MCF 10A (cell line): ENCODE results near the gene VPS16. TPM values are rescaled to one million over a fixed set of nuclear protein-coding genes. Genes with fewer than 3 reads are reported as not detected.

Source experiments
- BruUV-seq: library from RNA; stranded (reverse); fragments of 400-500 nt; replicated peaks from 2 replicates; lab custom pipeline; 2021; lab: Mats Ljungman, UMichigan
- CTCF ChIA-PET: fragments of 300-600 bp; sonication (Branson Sonifier 250); formaldehyde crosslinking; extraction: SDS; loops from one replicate; lab custom pipeline; 2021; ENCODE audit warnings: antibody characterized with exemption, inconsistent platforms; lab: Yijun Ruan, JAX
- POLR2A ChIA-PET: fragments of 300-600, 350-650 bp; sonication (Branson Sonifier 250); formaldehyde crosslinking; extraction: SDS; loops from one replicate; lab custom pipeline; 2020; ENCODE audit warnings: antibody characterized with exemption, inconsistent platforms; lab: Yijun Ruan, JAX
- DNase-seq: peaks from one replicate; pipeline ENCODE4 v3.0.0-alpha.2; 2018; ENCODE audit not compliant: unreplicated experiment
- H3K27ac Mint-ChIP-seq: one replicate; pipeline ENCODE4 v1.8.0; 2022; ENCODE audit warnings: mild to moderate bottlenecking, low read depth, mixed read lengths; ENCODE audit not compliant: unreplicated experiment
- H3K27me3 Mint-ChIP-seq: one replicate; pipeline ENCODE4 v1.8.0; 2022; ENCODE audit warnings: mixed read lengths; ENCODE audit not compliant: insufficient read depth, unreplicated experiment
- H3K36me3 Mint-ChIP-seq: one replicate; pipeline ENCODE4 v1.8.0; 2022; ENCODE audit warnings: mild to moderate bottlenecking, moderate library complexity, mixed read lengths; ENCODE audit not compliant: insufficient read depth, unreplicated experiment
- H3K4me1 Mint-ChIP-seq: one replicate; pipeline ENCODE4 v1.8.0; 2022; ENCODE audit warnings: mixed read lengths; ENCODE audit not compliant: insufficient read depth, unreplicated experiment
- H3K4me3 Mint-ChIP-seq: one replicate; pipeline ENCODE4 v1.8.0; 2022; ENCODE audit warnings: mild to moderate bottlenecking, moderate library complexity, mixed read lengths; ENCODE audit not compliant: unreplicated experiment
- H3K9me3 Mint-ChIP-seq: one replicate; pipeline ENCODE4 v1.8.0; 2022; ENCODE audit warnings: mixed read lengths; ENCODE audit not compliant: unreplicated experiment
- intact Hi-C: fragments of 100-400 bp; cut with micrococcal nuclease; formaldehyde crosslinking; loops from 2 replicates; pipeline ENCODE4 v1.14.1; 2022
- total RNA-seq: library from RNA; stranded (reverse); gene quantifications from 2 replicates; pipeline ENCODE4 v1.2.3, GENCODE V29; 2022
- TF ChIP-seq, protein P1 (sequence below): fragments of 200-600 bp; IDR thresholded peaks from one replicate; pipeline ENCODE4 v1.8.0; 2022; ENCODE audit warnings: antibody characterized with exemption, mild to moderate bottlenecking; ENCODE audit not compliant: unreplicated experiment

Gene VPS16
- total RNA-seq, 1 experiment from 2014 or later, result 32.6 TPM

DNA sequence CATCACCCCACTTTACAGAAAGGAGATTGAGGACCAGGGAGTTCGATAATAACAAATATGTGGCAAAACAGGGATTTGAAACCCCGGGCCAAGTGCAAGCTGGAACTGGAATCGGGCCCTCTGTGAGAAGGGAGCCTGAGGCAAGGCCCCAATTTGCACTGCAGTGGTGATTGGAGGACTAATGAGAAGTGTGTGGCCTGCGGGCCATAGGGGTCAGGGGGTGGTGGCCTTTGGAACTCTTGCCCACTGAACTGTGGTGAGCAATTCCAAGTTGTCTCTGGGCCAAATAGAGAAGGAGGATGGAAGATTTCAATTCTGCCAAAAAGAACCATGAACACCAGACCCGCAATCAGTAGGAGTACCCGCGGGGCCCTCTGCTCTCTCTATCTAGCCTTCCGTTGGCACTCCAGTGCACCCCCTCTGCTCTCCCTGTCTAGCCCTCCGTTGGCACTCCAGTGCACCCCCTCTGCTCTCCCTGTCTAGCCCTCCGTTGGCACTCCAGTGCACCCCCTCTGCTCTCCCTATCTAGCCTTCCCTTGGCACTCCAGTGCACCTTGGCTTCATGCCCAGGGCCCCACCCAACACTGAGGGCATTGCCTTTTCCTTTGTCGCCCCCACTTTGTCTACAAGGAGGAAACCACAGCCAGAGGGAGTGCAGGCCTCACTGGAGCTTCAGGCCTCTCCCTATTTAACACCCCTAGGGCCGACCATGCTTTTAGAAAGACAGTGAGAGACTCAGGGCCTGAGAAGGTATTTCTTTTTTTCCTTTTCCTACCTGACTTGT, 26.7 kb downstream of the VPS16 start:
- intact Hi-C loops, result no loop called here
- ChIA-PET CTCF (interaction anchor here (1.1 kb wide), 1 partner anchor 16 kb away, joined by 3 read pairs; no protein-coding TSS in a partner anchor), POLR2A (interaction anchor here (0.5 to 0.6 kb wide), 2 partner anchors 137 to 355 kb away, joined by 3 to 4 read pairs; no protein-coding TSS in a partner anchor)
- DNase-seq, result no peak
- Mint-ChIP-seq H3K4me3 (no peak overlapping the region), H3K9me3 (no peaks in the 10 kb centered on the region), H3K4me1 (peaks cover 21% of the 10 kb centered on the region), H3K27ac (no peak overlapping the region), H3K36me3 (peaks cover 14% of the 10 kb centered on the region), H3K27me3 (no peaks in the 10 kb centered on the region)
- no TSS peak for BruUV-seq
- TF ChIP-seq, protein P1, sequence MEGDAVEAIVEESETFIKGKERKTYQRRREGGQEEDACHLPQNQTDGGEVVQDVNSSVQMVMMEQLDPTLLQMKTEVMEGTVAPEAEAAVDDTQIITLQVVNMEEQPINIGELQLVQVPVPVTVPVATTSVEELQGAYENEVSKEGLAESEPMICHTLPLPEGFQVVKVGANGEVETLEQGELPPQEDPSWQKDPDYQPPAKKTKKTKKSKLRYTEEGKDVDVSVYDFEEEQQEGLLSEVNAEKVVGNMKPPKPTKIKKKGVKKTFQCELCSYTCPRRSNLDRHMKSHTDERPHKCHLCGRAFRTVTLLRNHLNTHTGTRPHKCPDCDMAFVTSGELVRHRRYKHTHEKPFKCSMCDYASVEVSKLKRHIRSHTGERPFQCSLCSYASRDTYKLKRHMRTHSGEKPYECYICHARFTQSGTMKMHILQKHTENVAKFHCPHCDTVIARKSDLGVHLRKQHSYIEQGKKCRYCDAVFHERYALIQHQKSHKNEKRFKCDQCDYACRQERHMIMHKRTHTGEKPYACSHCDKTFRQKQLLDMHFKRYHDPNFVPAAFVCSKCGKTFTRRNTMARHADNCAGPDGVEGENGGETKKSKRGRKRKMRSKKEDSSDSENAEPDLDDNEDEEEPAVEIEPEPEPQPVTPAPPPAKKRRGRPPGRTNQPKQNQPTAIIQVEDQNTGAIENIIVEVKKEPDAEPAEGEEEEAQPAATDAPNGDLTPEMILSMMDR, result no peak

DNA sequence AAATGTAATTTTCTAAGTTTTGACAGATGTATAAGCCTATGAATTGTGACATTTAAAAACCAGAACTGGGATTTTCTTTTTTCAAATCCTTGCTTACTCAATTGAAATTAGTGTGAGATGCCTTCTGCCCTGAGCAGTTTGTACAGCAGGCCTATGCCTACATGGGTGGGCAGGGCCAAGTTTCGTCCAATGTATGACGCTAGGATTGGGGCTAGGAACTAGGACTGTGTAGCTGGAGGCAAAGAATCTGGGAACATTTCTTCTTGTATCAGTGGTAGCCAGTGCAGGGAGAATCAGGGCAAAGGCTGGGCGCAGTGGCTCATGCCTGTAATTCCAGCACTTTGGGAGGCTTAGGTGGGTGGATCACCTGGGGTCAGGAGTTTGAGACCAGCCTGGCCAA, 28.8 kb downstream of the VPS16 start:
- BruUV-seq, result no TSS peak
- POLR2A ChIA-PET, result interaction anchor here (0.7 to 1.9 kb wide), 3 partner anchors 11 to 206 kb away, joined by 3 to 9 read pairs (median 4); partner anchors contain the start of genes PCED1A and VPS16
- intact Hi-C loops, result no loop called here

DNA sequence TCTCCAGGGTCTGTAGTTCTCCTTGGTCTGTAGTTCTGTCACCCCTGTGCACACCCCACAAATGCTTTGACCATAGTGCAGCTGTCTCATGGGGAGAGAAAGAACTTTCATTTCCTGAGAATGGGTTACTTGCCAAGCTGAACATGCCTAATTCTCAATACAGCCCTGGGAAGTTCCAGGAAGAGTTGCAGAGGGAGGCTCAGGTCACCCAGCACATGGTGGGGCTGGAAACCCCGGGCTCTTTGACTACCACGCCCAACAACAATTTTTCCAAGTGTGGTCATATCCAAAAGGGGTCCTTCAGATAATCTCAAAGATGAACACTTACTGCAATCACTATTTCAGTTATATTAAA, 30.5 kb downstream of the VPS16 start:
- Mint-ChIP-seq H3K4me1 (peaks cover 42% of the 10 kb centered on the region), H3K27ac (no peak overlapping the region), H3K9me3 (no peaks in the 10 kb centered on the region), H3K4me3 (no peak overlapping the region), H3K27me3 (no peaks in the 10 kb centered on the region), H3K36me3 (peaks cover 6% of the 10 kb centered on the region)
- TF ChIP-seq, protein P1, result no peak
- no peak for DNase-seq
- no TSS peak for BruUV-seq
- CTCF ChIA-PET, result interaction anchor here (0.6 to 1.4 kb wide), 4 partner anchors 8 to 133 kb away, joined by 3 to 5 read pairs (median 4); no protein-coding TSS in a partner anchor
- intact Hi-C loops, result no loop called here
- POLR2A ChIA-PET, result interaction anchor here (0.7 to 1.9 kb wide), 4 partner anchors 8 to 35 kb away, joined by 3 to 9 read pairs (median 3); partner anchors contain the start of genes PCED1A and VPS16

More for the DNA sequence above, 28.8 kb downstream of the VPS16 start:
- TF ChIP-seq, protein P1, result no peak
- Mint-ChIP-seq H3K36me3 (peaks cover 13% of the 10 kb centered on the region), H3K4me3 (no peak overlapping the region), H3K27me3 (no peaks in the 10 kb centered on the region), H3K9me3 (no peaks in the 10 kb centered on the region), H3K4me1 (peaks cover 26% of the 10 kb centered on the region), H3K27ac (no peak overlapping the region)
- CTCF ChIA-PET, result no interaction called here
- no peak for DNase-seq

DNA sequence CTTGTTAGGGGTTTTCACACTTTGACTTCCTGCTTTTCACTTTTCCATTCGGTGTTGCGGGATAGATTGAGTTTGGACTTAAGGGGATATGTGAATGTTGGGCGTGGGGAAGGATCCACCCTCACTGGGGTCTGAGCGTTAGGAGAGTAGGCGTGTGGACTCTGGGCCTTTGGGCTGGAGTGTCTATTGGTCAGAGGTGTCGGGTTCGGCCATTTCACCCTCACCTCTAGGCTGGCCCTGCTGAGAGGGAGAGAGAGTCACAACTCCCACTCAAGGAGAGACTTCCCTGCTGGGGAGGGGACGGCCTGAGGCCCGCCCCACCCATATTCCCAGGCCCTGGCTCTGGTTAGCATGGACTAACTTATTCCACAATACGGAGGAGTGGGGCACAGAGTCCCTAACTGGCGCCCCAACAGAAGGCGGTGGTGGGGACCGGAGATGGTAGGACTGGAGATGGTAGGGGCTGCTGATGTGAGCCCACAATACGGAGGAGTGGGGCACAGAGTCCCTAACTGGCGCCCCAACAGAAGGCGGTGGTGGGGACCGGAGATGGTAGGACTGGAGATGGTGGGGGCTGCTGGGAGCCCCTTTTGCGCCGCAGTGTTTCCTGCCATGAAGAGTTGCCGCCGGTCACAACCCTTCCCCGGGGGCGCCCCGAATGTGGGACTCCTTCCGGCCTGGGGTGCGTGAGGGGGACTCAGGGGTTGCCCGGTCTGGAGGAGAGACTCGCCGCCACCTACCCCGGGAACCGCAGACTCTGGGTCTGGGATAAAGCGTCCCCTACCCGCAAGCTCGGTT, 31.3 kb downstream of the VPS16 start:
- peaks cover 45% of the 10 kb centered on the region for H3K4me1 Mint-ChIP-seq

More for the DNA sequence above, 31.3 kb downstream of the VPS16 start:
- H3K9me3 Mint-ChIP-seq, result no peaks in the 10 kb centered on the region
- TF ChIP-seq, protein P1, result no peak
- ChIA-PET CTCF (interaction anchor here (0.9 to 1.0 kb wide), 3 partner anchors 82 to 184 kb away, joined by 3 to 6 read pairs (median 5); no protein-coding TSS in a partner anchor), POLR2A (interaction anchor here (0.7 to 1.4 kb wide), 6 partner anchors 9 to 220 kb away, joined by 3 to 7 read pairs (median 4); partner anchors contain the start of gene NOP56)
- no peak overlapping the region for H3K27ac Mint-ChIP-seq
- no TSS peak for BruUV-seq
- H3K27me3 Mint-ChIP-seq, result no peaks in the 10 kb centered on the region
- intact Hi-C loops, result no loop called here
- peak overlapping the region; percentile 91 for H3K4me3 Mint-ChIP-seq
- peaks cover 5% of the 10 kb centered on the region for H3K36me3 Mint-ChIP-seq
- DNase-seq, result no peak
